ENCODE measurements around the gene CCRL2. TPM values are rescaled to one million over a fixed set of nuclear protein-coding genes. Genes with fewer than 3 reads are reported as not detected.
"Not testable (repeated sequence)": the region's sequence is repeated elsewhere in the genome, so short reads cannot be mapped to it uniquely, and the experiment has no call there.

CCRL2 gene
- total RNA-seq, 1 donor from 2014 or later = not detected

DNA sequence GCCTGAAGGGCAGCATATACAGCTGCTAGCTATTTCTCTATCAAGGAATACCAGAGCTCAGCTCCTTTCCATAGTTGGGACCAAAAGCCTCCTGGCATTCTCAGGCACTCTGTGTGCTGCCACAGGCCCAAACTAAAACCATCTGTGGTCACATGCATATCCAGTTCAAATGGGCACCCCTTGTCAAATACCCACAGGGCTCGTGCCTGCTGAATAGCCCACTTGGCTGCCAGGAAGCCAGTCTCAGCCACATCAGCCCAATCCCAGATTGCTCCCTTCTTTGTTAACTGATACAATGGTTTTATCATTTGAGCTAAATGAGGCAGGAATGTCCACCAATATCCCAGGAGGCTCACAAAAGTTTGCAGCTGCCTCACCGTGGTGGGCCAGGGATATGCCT is 13.9 kb downstream of the CCRL2 start:
- no peak overlapping the region for H3K27ac ChIP-seq
- intact Hi-C loops (cut with DNase I) = no loop called here

DNA sequence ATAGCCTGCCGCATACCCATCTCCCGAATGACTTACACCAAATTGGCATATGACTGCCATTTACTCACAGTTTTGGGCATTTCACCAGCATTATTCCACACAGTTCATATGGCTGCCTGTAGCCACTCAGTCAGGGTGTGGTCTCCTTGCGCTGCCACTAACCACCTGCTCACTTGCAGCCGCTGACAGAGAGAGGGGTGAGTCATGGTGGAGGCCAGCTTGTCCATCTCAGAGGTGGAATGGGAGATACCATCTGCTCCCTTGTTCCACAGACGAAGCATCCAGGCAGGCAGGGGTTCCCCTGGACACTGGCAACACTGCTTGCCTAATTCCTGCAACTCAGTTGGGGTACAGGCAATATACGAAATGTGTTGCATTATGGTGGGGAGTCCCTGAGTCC is 15.6 kb downstream of the CCRL2 start:
- no peak overlapping the region for H3K27ac ChIP-seq
- H3K4me1 ChIP-seq = no peaks in the 10 kb centered on the region
- H3K36me3 ChIP-seq = no peaks in the 10 kb centered on the region
- TF ChIP-seq, protein P1, sequence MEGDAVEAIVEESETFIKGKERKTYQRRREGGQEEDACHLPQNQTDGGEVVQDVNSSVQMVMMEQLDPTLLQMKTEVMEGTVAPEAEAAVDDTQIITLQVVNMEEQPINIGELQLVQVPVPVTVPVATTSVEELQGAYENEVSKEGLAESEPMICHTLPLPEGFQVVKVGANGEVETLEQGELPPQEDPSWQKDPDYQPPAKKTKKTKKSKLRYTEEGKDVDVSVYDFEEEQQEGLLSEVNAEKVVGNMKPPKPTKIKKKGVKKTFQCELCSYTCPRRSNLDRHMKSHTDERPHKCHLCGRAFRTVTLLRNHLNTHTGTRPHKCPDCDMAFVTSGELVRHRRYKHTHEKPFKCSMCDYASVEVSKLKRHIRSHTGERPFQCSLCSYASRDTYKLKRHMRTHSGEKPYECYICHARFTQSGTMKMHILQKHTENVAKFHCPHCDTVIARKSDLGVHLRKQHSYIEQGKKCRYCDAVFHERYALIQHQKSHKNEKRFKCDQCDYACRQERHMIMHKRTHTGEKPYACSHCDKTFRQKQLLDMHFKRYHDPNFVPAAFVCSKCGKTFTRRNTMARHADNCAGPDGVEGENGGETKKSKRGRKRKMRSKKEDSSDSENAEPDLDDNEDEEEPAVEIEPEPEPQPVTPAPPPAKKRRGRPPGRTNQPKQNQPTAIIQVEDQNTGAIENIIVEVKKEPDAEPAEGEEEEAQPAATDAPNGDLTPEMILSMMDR (IDR thresholded peaks at IDR 0.05) = no peak
- intact Hi-C loops (cut with DNase I) = no loop called here
- H3K9me3 ChIP-seq = no peaks in the 10 kb centered on the region
- no peak for DNase-seq (ENCODE audit: low spot score in 2 of 2)
- no peaks in the 10 kb centered on the region for H3K27me3 ChIP-seq
- no peak overlapping the region for H3K4me3 ChIP-seq

More for the DNA sequence above, 13.9 kb downstream of the CCRL2 start:
- H3K27me3 ChIP-seq = no peaks in the 10 kb centered on the region
- TF ChIP-seq, protein P1 (IDR thresholded peaks at IDR 0.05) = no peak
- H3K36me3 ChIP-seq = no peaks in the 10 kb centered on the region
- no peak for DNase-seq (ENCODE audit: low spot score in 2 of 2)
- H3K9me3 ChIP-seq = no peaks in the 10 kb centered on the region
- H3K4me1 ChIP-seq = no peaks in the 10 kb centered on the region
- H3K4me3 ChIP-seq = no peak overlapping the region

DNA sequence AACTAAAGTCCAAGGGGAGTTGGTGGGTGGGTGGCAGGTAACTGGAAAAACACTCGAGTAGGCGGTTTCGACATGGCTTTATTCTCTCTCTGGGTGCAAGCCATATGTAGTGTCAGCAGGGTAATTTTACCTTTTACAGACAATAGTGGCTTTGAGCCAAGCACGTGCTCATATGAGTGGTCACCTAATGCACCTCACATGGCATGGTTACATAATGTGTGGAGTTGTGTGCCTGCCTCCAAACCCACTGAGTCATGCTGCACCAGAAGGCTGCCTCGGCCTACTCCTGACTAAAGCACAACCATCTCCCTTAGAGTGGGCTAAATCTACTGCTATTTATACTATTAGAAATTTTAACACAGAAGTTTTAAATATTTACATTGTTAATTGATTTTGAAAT is 16.5 kb downstream of the CCRL2 start:
- intact Hi-C loops (cut with DNase I) = no loop called here
- no peak for DNase-seq (ENCODE audit: low spot score in 2 of 2)
- Histone ChIP-seq H3K4me1 (no peaks in the 10 kb centered on the region), H3K9me3 (no peaks in the 10 kb centered on the region), H3K36me3 (no peaks in the 10 kb centered on the region), H3K27ac (no peak overlapping the region), H3K27me3 (no peaks in the 10 kb centered on the region), H3K4me3 (no peak overlapping the region)
- TF ChIP-seq, protein P1 (IDR thresholded peaks at IDR 0.05) = no peak

DNA sequence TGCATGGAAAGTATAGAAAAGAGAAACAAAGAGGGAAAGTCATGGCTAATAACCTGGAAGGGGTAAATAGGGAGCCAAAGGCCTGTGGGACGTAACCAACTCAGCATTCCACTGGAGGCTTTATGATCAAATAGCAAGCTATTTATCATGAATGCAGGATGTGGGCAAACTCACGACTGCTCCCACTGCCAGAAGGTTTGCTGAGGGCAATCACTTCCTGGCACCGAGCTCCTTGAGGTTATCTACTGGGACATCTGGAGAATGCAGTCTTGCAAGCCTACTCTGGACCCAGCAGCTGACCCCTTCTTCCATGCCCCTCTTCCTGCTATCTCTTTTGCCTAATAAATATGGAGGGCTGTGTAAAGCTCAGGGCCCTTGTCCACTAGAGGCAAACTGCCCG is 19.4 kb downstream of the CCRL2 start:
- DNase-seq (ENCODE audit: low spot score in 2 of 2); intact Hi-C loops (cut with DNase I): not testable (repeated sequence)

DNA sequence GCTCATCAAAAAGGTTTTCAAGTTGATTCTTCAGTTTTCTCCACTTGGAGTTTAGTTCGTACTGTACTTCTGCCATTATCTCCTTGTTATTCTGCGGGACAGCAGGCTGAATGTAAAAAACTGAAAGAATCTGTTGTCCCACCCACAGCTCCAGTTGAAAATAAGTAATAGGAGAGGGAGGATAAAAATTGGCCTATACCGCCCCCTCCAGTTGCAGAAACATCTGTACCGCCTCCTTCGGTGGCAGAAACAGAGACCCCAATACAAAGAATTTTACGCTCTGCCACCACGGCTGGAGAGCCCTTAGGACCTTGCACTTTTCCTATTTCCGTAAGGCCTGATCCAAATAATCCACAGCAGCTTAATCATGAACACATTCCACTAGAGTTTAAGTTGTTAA is 20.3 kb downstream of the CCRL2 start:
- H3K36me3 ChIP-seq; H3K4me3 ChIP-seq; H3K27ac ChIP-seq; H3K4me1 ChIP-seq; H3K9me3 ChIP-seq; DNase-seq (ENCODE audit: low spot score in 2 of 2); intact Hi-C loops (cut with DNase I); H3K27me3 ChIP-seq: not testable (repeated sequence)

More for the DNA sequence above, 19.4 kb downstream of the CCRL2 start:
- not testable (repeated sequence) for H3K27me3 ChIP-seq, H3K36me3 ChIP-seq, H3K9me3 ChIP-seq, H3K4me1 ChIP-seq, H3K4me3 ChIP-seq, H3K27ac ChIP-seq

DNA sequence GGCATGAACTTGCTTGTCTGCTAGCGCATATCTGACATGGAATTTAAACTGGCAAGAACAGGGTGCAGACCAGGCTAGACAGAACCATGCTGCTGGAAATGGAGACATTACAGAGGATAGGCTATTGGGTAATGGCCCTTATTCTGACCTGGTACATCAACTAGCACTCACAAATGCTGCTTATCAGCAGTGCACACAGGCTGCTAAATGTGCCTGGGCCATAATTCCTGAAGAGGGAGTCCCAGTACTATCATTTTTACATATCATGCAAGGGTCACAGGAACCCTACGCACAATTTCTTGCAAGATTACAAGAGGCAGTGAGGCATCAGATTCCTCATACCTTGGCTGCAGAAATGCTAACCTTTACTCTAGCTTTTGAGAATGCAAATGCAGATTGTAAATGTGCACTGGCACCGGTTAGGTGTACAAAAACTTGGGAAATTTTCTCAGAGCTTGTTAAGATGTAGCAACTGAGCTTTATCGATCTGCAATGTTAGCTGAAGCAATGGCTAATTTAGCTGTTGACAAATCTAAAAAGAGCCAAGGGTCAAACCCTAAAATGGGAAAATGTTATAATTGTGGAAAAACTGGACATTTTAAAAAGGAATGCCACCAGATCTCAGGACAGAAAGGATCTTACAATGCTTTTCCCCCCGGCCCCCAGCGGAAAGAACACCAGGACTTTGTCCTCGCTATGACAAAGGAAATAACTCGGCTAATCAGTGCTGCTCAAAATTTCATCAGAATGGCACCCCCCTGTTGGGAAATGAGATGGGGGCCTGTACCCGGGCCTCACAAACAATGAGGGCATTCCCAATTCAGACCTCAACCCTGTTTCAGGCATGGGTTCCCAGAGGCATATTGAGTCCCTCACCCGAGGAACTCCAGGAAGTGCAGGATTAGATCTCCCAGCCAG is 21.1 kb downstream of the CCRL2 start:
- Histone ChIP-seq H3K9me3 (no peaks in the 10 kb centered on the region), H3K36me3 (no peaks in the 10 kb centered on the region), H3K4me3 (no peak overlapping the region), H3K4me1 (no peaks in the 10 kb centered on the region), H3K27me3 (no peaks in the 10 kb centered on the region), H3K27ac (no peak overlapping the region)
- intact Hi-C loops (cut with DNase I) = no loop called here
- TF ChIP-seq, protein P1 (IDR thresholded peaks at IDR 0.05) = no peak
- DNase-seq (ENCODE audit: low spot score in 2 of 2) = no peak

Data from ascending aorta (tissue), 2 donors.